Cerebellar nuclear complex (tissue), 1 donor: ENCODE measurements around the gene RNF181.
"Not testable (repeated sequence)": the region's sequence is repeated elsewhere in the genome, so short reads cannot be mapped to it uniquely, and the experiment has no call there.

Source experiments
- DNase-seq, 2 experiments: peaks; one replicate each; lab custom pipeline; 2025; lab: John Stamatoyannopoulos, UW

RNF181 gene

DNA sequence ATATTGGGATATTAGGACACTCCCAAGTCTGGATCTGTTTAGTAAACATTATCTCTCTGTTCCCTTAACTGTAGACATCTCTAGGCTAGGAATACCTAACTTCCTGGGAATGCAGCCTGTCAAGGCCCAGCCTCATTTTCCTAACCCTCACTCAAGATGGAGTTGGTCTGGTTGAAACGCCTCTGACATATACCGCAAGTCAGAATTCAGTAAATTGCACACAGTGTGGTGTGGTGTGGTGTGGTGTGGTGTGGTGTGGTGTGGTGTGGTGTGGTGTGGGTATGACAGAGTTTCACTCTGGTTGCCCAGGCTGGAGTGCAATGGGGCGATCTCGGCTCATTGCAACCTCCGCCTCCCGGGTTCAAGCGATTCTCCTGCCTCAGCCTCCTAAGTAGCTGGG is 19.2 kb downstream of the RNF181 start:
- not testable (repeated sequence) for DNase-seq

DNA sequence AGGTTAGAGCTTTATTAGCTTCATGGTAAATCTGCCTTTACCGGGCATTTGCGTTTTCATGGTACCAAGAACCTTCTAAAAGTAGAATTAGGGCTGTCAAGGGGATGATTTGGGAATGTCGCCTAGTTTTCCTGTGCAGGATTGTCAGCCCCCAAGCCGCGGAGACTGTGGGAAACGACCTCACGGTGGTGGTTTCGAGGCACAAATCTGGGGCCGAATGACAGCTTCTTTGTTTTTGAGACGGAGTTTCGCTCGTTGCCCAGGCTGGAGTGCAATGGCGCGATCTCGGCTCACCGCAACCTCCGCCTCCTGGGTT is 19.8 kb downstream of the RNF181 start:
- DNase-seq = no peak

DNA sequence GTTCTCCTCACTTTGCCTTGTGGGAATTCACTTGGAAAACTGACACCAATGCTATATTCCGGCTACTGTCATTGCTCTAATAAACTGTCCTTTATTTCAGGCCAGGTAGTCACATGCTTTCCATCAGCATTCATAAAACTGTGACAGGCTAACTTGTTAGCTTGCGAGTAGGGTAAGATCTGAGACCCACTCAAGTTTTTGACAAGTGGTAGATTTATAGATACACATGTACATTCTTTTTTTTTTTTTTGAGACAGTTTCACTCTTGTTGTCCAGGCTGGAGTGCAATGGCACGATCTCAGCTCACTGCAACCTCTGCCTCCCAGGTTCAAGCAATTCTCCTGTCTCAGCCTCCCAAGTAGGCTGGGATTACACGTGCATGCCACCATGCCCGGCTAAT is 22.2 kb downstream of the RNF181 start:
- not testable (repeated sequence) for DNase-seq

DNA sequence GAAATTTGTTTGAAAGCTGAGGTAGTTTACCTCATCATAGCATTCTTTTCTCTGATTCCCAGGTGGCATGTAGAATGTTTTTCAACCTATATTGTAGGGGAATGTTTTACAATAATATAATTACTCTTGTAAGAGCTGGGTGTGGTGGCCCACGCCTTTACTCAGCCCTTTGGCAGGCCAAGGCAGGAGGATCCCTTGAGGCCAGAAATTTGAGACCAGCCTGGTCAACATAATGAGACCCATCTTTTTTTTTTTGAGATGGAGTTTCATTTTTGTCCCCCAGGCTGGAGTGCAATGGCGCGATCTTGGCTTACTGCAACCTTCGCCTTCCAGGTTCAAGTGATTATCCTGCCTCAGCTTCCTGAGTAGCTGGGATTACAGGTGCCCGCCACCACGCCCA is 24.1 kb downstream of the RNF181 start:
- no peak for DNase-seq

DNA sequence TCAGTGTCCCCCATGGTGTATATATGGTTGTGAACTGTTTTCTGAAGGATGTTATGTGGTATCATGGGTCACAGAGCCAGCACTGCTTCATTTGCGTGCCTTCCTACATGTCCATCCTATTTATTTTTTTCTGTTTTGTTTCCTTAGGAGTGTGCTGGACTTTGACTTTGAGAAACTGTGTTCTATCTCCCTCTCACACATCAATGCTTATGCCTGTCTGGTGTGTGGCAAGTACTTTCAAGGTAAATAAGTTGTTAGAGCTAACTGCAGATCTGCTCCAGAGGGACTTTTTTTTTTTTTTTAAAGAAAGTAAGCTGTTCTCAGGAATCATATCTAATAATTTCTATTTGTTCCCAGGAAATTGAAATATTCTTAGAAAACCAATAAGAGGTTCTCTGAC is 25.8 kb downstream of the RNF181 start:
- no peak for DNase-seq

DNA sequence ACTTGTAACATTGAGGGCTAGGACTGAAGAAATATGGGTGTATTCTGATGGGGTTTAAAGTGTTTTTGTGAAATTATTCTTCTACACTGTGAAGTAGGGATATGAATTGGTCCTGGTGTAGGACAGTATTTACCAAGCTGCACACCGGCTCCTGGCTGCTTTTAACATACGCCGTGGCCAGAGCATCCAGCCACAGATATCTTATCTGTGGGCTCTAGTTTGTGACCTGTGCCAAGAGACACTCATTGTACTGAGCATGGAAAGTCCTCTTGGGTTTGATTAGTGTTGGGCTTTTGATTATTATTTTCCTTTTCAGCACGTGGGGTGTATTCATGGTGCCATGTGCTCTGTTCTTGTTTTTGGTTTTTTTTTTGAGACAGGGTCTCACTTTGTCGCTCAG is 28.4 kb downstream of the RNF181 start:
- DNase-seq = no peak

DNA sequence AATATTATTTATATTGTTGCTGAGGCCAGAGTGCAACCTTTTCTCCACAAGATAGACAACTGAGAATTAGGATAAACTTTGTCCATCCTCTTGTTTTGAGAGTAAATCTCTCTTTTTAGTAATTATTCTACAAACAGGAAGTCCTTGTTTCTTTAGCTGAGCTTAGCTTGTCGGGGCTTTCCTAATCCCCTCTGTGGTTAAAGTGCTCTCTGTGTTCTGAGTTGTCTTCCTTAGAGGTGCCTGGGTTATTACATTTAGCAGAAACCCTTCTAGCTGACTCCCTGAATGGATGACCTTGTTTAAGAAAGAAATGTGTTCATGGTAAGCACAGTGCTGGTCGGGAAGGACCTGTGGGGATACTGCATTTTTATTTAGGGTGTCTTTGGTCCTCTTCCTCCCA is 33.1 kb downstream of the RNF181 start:
- no peak for DNase-seq

DNA sequence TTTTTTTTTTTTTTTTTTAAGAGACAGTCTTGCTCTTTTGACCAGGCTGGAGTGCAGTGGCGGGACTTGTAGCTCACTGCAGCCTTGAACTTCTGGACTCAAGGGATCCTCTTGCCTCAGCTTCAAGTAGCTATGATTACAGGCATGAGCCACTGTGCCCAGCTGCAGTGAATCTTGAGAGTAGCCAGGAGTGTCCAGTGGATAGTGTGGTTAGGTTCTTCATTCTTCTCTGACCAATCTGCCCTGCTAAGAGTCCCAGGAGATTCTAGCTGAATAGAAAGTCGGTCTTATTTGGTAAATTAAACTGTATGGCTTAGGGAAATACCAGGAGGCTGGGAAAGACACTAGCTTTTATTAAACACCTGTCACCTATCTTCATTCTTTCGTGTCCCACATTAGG is 35.8 kb downstream of the RNF181 start:
- no peak for DNase-seq

DNA sequence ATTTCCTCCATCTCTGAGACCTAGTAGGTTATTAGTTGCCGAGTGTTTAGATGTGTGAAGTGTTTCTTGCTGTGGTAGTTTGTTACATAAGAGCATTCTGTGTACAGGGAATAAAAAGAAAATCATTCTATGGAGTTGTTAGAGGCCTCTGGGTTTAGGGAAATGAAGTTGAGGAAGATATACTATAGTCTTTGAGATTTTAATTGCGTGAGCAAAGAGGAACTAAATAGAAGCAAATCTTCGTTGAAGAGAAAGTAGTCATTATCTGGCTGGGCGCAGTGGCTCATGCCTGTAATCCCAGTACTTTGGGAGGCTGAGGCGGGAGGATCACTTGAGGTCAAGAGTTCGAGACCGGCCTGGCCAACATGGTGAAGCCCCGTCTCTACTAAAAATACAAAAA is 39.5 kb downstream of the RNF181 start:
- DNase-seq = no peak

DNA sequence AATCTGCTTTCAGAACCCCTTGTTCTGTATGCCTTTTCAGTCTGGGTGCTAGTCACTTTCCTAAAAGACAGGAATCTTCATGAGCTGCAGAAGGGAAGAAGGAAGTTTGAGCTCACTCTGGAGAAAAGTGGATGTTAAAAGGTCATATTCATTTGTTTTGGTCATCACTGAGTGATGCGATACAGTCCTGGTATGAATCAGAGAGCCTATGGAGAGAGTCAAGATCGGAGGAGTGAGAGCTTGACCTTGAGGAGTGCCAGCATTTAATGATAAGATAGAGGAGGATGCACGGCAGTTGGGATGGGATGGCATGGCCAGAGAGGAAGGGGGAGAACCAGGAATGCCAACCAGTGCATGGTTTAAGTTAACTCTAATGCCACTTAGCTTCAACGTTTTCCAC is 40.1 kb downstream of the RNF181 start:
- DNase-seq = no peak

DNA sequence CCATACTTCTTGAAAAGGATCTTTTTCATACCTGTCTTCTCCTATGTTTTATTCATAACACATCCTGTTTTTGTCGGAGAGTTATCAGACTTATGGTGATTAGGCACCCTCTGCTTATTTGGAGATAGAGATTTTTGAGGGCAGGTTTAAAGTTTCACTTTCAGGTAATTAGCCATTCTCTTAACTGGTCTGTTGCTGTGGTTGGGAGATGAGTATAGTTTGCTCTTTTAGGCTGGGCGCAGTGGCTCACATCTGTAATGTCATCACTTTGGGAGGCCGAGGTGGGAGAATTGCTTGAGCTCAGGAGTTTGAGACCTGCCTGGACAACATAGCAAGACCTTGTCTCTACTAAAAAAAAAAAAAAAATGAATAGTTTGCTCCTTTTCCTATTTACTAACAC is 47.2 kb downstream of the RNF181 start:
- no peak for DNase-seq

DNA sequence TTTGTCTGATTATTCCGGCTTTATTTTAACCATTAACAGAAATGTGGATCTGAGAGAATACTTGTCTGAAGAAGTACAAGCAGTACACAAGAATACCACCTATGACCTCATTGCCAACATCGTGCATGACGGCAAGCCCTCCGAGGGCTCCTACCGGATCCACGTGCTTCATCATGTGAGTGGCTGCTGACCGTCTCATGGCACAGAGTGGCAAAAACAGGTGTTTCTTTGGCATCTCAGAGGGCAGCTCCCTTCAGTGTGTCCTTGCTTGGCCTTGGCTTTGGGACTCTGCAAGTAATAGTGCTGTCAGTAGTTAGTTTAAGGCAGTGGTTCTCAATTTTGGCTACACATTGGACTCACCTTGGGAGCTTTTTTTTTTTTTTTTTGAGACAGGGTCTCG is 49.4 kb downstream of the RNF181 start:
- DNase-seq = no peak

DNA sequence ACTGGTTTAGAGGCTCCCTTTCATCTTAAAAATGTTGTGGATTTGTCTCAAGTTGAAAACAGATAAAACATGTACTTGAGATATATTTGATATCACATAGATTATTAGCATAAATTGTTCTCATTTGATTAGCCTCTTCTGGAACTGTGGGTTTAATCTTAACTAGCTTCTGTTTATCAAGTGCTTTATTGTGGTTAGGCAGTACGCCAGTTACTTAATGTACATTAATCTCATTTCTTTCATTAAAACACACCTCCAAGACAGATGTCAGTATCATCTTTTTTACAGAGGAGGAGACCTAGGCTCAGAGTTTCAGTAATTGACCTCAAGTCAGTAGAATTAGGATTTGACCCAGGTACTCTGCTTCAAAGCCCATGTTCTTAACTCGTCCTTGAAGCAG is 50.6 kb downstream of the RNF181 start:
- no peak for DNase-seq
